Right atrium auricular region (tissue), 2 donors: ENCODE measurements around the gene SNX12. TPM values are rescaled to one million over a fixed set of nuclear protein-coding genes. Genes with fewer than 3 reads are reported as not detected.

Source experiments
- DNase-seq: peaks from one replicate; pipeline ENCODE4 v3.0.0-alpha.2; 2019; ENCODE audit warnings: low spot score
- H3K27ac ChIP-seq, 2 donors: fragments of 200-600 bp; sonication (generic); 1 replicate in 1 of 2; 2 replicates in 1 of 2; pipeline ENCODE4 v1.5.1; 2016 to 2019
- H3K27me3 ChIP-seq, 2 donors: fragments of 200-600 bp; sonication (generic); one replicate each; pipeline versions ENCODE4 v1.5.1 to v1.6.0; 2017 to 2019
- H3K36me3 ChIP-seq: fragments of 200-600 bp; sonication (generic); one replicate; pipeline ENCODE4 v1.5.1; 2016
- H3K4me1 ChIP-seq, 2 donors: fragments of 200-600 bp; sonication (generic); one replicate each; pipeline versions ENCODE4 v1.5.1 to v1.6.0; 2017 to 2019
- H3K4me3 ChIP-seq, 2 donors: fragments of 200-600 bp; sonication (generic); 1 replicate in 1 of 2; 2 replicates in 1 of 2; pipeline ENCODE4 v1.5.1; 2017 to 2019; ENCODE audit warnings: mild to moderate bottlenecking in 1 of 2, moderate library complexity in 1 of 2
- H3K9me3 ChIP-seq, 2 donors: fragments of 200-600 bp; sonication (generic); one replicate each; pipeline ENCODE4 v1.5.1; 2019
- total RNA-seq, 2 donors: library from RNA; depleted of rRNA; stranded (reverse); fragments of >200 nt; gene quantifications; one replicate each; pipeline ENCODE4 v1.1.0, GENCODE V29; 2016
- TF ChIP-seq, protein P1 (sequence below), 2 donors: fragments of 200-600 bp; sonication (generic); IDR thresholded peaks; one replicate each; pipeline ENCODE4 v1.5.1; 2019; ENCODE audit warnings: antibody characterized with exemption in 2 of 2

SNX12 gene
- total RNA-seq, 2 donors from 2014 or later, result 30.8 to 40.1 TPM

DNA sequence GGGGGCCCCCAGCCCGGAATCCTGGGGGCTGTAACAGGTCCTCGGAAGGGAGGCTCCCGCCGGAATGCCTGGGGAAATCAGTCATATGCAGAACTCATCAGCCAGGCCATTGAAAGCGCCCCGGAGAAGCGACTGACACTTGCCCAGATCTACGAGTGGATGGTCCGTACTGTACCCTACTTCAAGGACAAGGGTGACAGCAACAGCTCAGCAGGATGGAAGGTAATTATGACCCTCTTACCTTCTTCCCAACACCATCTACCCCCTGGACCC is 28.6 kb upstream of the SNX12 start:
- TF ChIP-seq, protein P1, sequence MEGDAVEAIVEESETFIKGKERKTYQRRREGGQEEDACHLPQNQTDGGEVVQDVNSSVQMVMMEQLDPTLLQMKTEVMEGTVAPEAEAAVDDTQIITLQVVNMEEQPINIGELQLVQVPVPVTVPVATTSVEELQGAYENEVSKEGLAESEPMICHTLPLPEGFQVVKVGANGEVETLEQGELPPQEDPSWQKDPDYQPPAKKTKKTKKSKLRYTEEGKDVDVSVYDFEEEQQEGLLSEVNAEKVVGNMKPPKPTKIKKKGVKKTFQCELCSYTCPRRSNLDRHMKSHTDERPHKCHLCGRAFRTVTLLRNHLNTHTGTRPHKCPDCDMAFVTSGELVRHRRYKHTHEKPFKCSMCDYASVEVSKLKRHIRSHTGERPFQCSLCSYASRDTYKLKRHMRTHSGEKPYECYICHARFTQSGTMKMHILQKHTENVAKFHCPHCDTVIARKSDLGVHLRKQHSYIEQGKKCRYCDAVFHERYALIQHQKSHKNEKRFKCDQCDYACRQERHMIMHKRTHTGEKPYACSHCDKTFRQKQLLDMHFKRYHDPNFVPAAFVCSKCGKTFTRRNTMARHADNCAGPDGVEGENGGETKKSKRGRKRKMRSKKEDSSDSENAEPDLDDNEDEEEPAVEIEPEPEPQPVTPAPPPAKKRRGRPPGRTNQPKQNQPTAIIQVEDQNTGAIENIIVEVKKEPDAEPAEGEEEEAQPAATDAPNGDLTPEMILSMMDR (IDR thresholded peaks at IDR 0.05), result no peak
- Histone ChIP-seq H3K4me3 (peak overlapping the region; percentile 45 to 54), H3K27me3 (no peaks in the 10 kb centered on the region), H3K27ac (peak overlapping the region in 1 of 2 donors; percentile 73), H3K9me3 (no peaks in the 10 kb centered on the region), H3K36me3 (no peaks in the 10 kb centered on the region), H3K4me1 (peaks cover 0 to 13% of the 10 kb centered on the region in 2 donors)
- DNase-seq, result no peak

GRCh38 chrX:71095981-71096759 is 28.0 kb upstream of the SNX12 start:
- TF ChIP-seq, protein P1 (IDR thresholded peaks at IDR 0.05), result no peak
- DNase-seq, result peak; percentile 62
- no peaks in the 10 kb centered on the region for H3K27me3 ChIP-seq
- no peaks in the 10 kb centered on the region for H3K9me3 ChIP-seq
- H3K36me3 ChIP-seq, result no peaks in the 10 kb centered on the region
- H3K27ac ChIP-seq, result peak overlapping the region; percentile 67 to 73
- peaks cover 0 to 13% of the 10 kb centered on the region in 2 donors for H3K4me1 ChIP-seq
- peak overlapping the region; percentile 45 to 54 for H3K4me3 ChIP-seq

GRCh38 chrX:71095555-71095980 is 27.4 kb upstream of the SNX12 start, which contains the start of gene FOXO4:
Gene FOXO4, plus strand, starts transcription at chrX:71095851. Its CDS starts 678 bp downstream, at chrX:71096529.
- TF ChIP-seq, protein P1 (IDR thresholded peaks at IDR 0.05), result no peak
- Histone ChIP-seq H3K4me3 (peak within 1 kb of the TSS; percentile 45 to 54), H3K9me3 (no peaks in the 10 kb centered on the region), H3K27ac (peak within 1 kb of the TSS; percentile 67 to 73), H3K27me3 (no peaks in the 10 kb centered on the region), H3K36me3 (no peaks in the 10 kb centered on the region), H3K4me1 (peaks cover 0 to 13% of the 10 kb centered on the region in 2 donors)
- peak; percentile 92 for DNase-seq

DNA sequence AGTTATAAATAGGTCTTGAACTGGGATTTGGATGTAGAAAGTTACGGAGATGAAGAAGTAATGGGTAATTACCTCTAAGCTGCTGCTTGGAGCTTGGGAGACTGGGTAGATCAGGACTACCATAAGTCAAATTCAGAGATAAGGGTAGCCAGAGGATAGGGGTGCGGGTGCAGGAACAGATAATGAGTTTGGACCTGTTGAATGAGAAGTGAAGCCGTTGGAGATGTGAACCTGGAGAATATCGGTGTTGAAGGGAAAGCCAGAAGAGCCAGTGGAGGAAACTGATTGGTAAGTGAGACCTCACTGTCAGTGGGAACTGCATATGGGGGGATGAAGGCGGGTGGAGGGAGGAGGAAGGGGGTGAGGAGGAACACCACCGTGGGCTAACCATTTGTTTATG is 26.9 kb upstream of the SNX12 start:
- TF ChIP-seq, protein P1 (IDR thresholded peaks at IDR 0.05), result no peak
- H3K9me3 ChIP-seq, result no peaks in the 10 kb centered on the region
- H3K27ac ChIP-seq, result no peak overlapping the region

DNA sequence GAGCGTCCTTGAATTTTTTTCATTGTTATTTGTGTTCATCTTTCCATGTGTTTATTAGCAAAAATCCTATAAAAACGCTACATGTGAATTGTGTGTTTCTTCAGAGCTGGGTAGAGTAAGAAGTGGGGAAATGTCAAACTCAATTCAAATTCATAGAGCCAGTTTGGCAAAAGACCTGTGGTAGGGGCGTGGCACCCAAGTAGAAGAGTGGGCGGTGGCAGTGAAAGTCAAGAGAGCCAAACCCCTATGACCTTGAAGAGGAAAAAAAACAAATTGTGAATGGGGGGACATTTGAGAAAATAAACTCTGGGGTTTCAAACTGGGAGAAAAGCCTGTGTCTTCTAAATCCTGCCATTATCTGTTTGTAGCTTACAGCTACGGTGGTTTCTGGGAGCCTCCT is 23.1 kb upstream of the SNX12 start:
- H3K4me3 ChIP-seq, result no peak overlapping the region
- no peaks in the 10 kb centered on the region for H3K9me3 ChIP-seq
- H3K36me3 ChIP-seq, result no peaks in the 10 kb centered on the region
- H3K27ac ChIP-seq, result no peak overlapping the region
- H3K4me1 ChIP-seq, result no peaks in the 10 kb centered on the region
- DNase-seq, result no peak
- TF ChIP-seq, protein P1 (IDR thresholded peaks at IDR 0.05), result no peak
- no peaks in the 10 kb centered on the region for H3K27me3 ChIP-seq

More for the DNA sequence above, 26.9 kb upstream of the SNX12 start:
- H3K4me3 ChIP-seq, result peak overlapping the region; percentile 45 to 54
- H3K4me1 ChIP-seq, result peaks cover 0 to 13% of the 10 kb centered on the region in 2 donors
- no peaks in the 10 kb centered on the region for H3K27me3 ChIP-seq
- no peaks in the 10 kb centered on the region for H3K36me3 ChIP-seq
- DNase-seq, result no peak
